Endodermal cell (in vitro differentiated cells): ENCODE results near the gene PTPMT1. TPM values are rescaled to one million over a fixed set of nuclear protein-coding genes. Genes with fewer than 3 reads are reported as not detected.
A peak's percentile ranks its signal among the peaks of the same experiment; 100 is the strongest.
"Not testable (repeated sequence)": the region's sequence is repeated elsewhere in the genome, so short reads cannot be mapped to it uniquely, and the experiment has no call there.

Experiments used
- DNase-seq: peaks from one replicate; pipeline ENCODE4 v3.0.0-alpha.2; 2017
- H3K27ac ChIP-seq: 2 replicates; pipeline ENCODE4 v1.5.1; 2013; ENCODE audit warnings: mild to moderate bottlenecking, low read depth, low read length, moderate library complexity
- H3K27me3 ChIP-seq: 2 replicates; pipeline ENCODE4 v1.6.1; 2013; ENCODE audit warnings: mild to moderate bottlenecking, low read length, moderate library complexity; ENCODE audit not compliant: insufficient read depth, control insufficient read depth, poor library complexity, severe bottlenecking
- H3K36me3 ChIP-seq: 2 replicates; pipeline ENCODE4 v1.7.0; 2013; ENCODE audit warnings: mild to moderate bottlenecking, low read length, moderate library complexity; ENCODE audit not compliant: control insufficient read depth, insufficient read depth
- H3K4me1 ChIP-seq: one replicate; pipeline ENCODE4 v1.7.0; 2013; ENCODE audit warnings: low read length; ENCODE audit not compliant: control insufficient read depth, insufficient read depth
- H3K4me3 ChIP-seq: 2 replicates; pipeline ENCODE4 v1.5.1; 2013; ENCODE audit warnings: mild to moderate bottlenecking, low read length, moderate library complexity
- H3K9ac ChIP-seq: 2 replicates; pipeline ENCODE4 v1.6.1; 2013; ENCODE audit warnings: mild to moderate bottlenecking, low read length, moderate library complexity; ENCODE audit not compliant: poor library complexity, severe bottlenecking; ENCODE audit errors: extremely low read depth
- H3K9me3 ChIP-seq: 2 replicates; pipeline ENCODE4 v1.6.1; 2013; ENCODE audit warnings: mild to moderate bottlenecking, low read length, moderate library complexity; ENCODE audit not compliant: control insufficient read depth
- H3K27ac Mint-ChIP-seq: 2 replicates; pipeline ENCODE4 v1.8.0; 2020; ENCODE audit warnings: mixed read lengths
- H3K27me3 Mint-ChIP-seq: 2 replicates; pipeline ENCODE4 v1.8.0; 2021; ENCODE audit warnings: mild to moderate bottlenecking, mixed read lengths; ENCODE audit not compliant: insufficient read depth
- H3K36me3 Mint-ChIP-seq: 2 replicates; pipeline ENCODE4 v1.8.0; 2020; ENCODE audit warnings: low read depth, mixed read lengths
- H3K4me1 Mint-ChIP-seq: 2 replicates; pipeline ENCODE4 v1.8.0; 2020; ENCODE audit warnings: mixed read lengths
- H3K4me3 Mint-ChIP-seq: 2 replicates; pipeline ENCODE4 v1.8.0; 2020; ENCODE audit warnings: mild to moderate bottlenecking, moderate library complexity, mixed read lengths
- H3K9me3 Mint-ChIP-seq: 2 replicates; pipeline ENCODE4 v1.8.0; 2020; ENCODE audit warnings: mild to moderate bottlenecking, mixed read lengths
- WGBS, 2 experiments: methylation state at CpG; one replicate each; pipeline versions ENCODE4 v1.1.5 to v1.1.7; 2013; ENCODE audit warnings: missing lambda C conversion rate in 2 of 2, mixed read lengths in 1 of 2; ENCODE audit not compliant: insufficient coverage in 1 of 2, insufficient read length in 1 of 2; 5-methylcytosine and 5-hydroxymethylcytosine counted together
- total RNA-seq, 2 donors: library from RNA; stranded (reverse); fragmentation: NEBNext Ultra II Directional in 1 of 2; extraction: Animal tissue kit (Norgen Biotek cat#: 25700) in 1 of 2; gene quantifications; 2 replicates in 1 of 2; 3 replicates in 1 of 2; pipeline ENCODE4 v1.2.1, GENCODE V29; 2021
- TF ChIP-seq, protein P1 (sequence below): fragments of 200-600 bp; sonication (generic); conservative IDR thresholded peaks from 2 replicates; pipeline ENCODE4 v1.5.0; 2021; ENCODE audit warnings: antibody characterized with exemption, mild to moderate bottlenecking

PTPMT1 gene
- total RNA-seq, 2 donors from 2014 or later: 55.8 to 65.0 TPM

DNA sequence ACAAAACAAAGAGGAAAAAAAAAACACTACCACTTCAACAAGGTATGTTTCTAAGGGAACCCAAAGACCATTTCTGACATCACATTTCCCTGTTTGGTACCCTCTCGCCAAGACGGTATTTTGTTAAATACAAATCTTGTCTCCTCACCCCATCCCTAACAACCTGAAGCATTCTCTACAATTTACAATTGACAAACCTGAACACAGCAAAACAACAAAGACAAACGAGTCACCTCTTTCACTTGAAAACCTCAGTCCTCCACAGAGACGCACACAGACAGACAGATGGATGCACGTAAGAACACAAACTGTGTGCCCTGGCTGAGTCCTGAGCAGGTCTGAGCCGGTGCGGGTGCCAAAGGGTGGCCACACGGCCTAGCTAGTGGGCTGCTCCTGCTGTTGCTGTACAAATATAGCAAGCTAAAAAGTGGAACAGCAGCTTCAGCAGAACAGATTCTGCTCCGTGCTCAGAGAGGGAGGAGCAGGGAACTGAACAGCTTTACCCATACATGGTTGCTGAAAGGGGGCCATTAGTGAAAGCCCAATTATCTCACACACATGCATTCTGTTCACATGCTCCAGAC, 41.0 kb upstream of the PTPMT1 start:
- DNase-seq: no peak
- Histone ChIP-seq H3K4me3 (no peak overlapping the region), H3K27me3 (no peaks in the 10 kb centered on the region), H3K9me3 (no peaks in the 10 kb centered on the region), H3K9ac (no peak overlapping the region), H3K4me1 (peaks cover 17% of the 10 kb centered on the region), H3K36me3 (peaks cover 20% of the 10 kb centered on the region), H3K27ac (peak overlapping the region; percentile 5)
- 61 to 71% methylated on average over 8 to 9 of the region's 9 CpGs for whole genome bisulfite sequencing, 2 experiments
- Mint-ChIP-seq H3K36me3 (peaks cover 14% of the 10 kb centered on the region), H3K9me3 (no peaks in the 10 kb centered on the region), H3K4me3 (no peak overlapping the region), H3K27ac (peak overlapping the region; percentile 71), H3K4me1 (peaks cover 45% of the 10 kb centered on the region), H3K27me3 (no peaks in the 10 kb centered on the region)
- TF ChIP-seq, protein P1, sequence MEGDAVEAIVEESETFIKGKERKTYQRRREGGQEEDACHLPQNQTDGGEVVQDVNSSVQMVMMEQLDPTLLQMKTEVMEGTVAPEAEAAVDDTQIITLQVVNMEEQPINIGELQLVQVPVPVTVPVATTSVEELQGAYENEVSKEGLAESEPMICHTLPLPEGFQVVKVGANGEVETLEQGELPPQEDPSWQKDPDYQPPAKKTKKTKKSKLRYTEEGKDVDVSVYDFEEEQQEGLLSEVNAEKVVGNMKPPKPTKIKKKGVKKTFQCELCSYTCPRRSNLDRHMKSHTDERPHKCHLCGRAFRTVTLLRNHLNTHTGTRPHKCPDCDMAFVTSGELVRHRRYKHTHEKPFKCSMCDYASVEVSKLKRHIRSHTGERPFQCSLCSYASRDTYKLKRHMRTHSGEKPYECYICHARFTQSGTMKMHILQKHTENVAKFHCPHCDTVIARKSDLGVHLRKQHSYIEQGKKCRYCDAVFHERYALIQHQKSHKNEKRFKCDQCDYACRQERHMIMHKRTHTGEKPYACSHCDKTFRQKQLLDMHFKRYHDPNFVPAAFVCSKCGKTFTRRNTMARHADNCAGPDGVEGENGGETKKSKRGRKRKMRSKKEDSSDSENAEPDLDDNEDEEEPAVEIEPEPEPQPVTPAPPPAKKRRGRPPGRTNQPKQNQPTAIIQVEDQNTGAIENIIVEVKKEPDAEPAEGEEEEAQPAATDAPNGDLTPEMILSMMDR: no peak

GRCh38 chr11:47526032-47526431, 39.4 kb upstream of the PTPMT1 start:
- WGBS, 2 experiments: 90 to 95% methylated on average over 8 to 9 of the region's 9 CpGs

GRCh38 chr11:47527186-47527585, 38.2 kb upstream of the PTPMT1 start:
- no peaks in the 10 kb centered on the region for H3K9me3 ChIP-seq
- WGBS, 2 experiments: 88 to 92% methylated on average over 4 to 6 of the region's 6 CpGs
- TF ChIP-seq, protein P1: no peak
- Mint-ChIP-seq H3K4me3 (no peak overlapping the region), H3K4me1 (peaks cover 39% of the 10 kb centered on the region), H3K36me3 (peaks cover 11% of the 10 kb centered on the region), H3K27ac (peak overlapping the region; percentile 70), H3K9me3 (no peaks in the 10 kb centered on the region), H3K27me3 (no peaks in the 10 kb centered on the region)
- no peak overlapping the region for H3K9ac ChIP-seq
- peaks cover 35% of the 10 kb centered on the region for H3K36me3 ChIP-seq
- H3K4me3 ChIP-seq: no peak overlapping the region
- no peaks in the 10 kb centered on the region for H3K27me3 ChIP-seq
- H3K27ac ChIP-seq: no peak overlapping the region
- DNase-seq: no peak
- H3K4me1 ChIP-seq: peaks cover 17% of the 10 kb centered on the region

More at GRCh38 chr11:47526032-47526431, 39.4 kb upstream of the PTPMT1 start:
- peaks cover 32% of the 10 kb centered on the region for H3K36me3 ChIP-seq
- not testable (repeated sequence) for H3K36me3 Mint-ChIP-seq, H3K4me3 ChIP-seq, H3K27me3 ChIP-seq, H3K4me3 Mint-ChIP-seq, H3K27ac ChIP-seq, DNase-seq, H3K27me3 Mint-ChIP-seq, H3K9me3 Mint-ChIP-seq, H3K9me3 ChIP-seq, H3K9ac ChIP-seq
- H3K4me1 ChIP-seq: peaks cover 17% of the 10 kb centered on the region
- H3K4me1 Mint-ChIP-seq: peaks cover 39% of the 10 kb centered on the region
- H3K27ac Mint-ChIP-seq: peak overlapping the region; percentile 91

DNA sequence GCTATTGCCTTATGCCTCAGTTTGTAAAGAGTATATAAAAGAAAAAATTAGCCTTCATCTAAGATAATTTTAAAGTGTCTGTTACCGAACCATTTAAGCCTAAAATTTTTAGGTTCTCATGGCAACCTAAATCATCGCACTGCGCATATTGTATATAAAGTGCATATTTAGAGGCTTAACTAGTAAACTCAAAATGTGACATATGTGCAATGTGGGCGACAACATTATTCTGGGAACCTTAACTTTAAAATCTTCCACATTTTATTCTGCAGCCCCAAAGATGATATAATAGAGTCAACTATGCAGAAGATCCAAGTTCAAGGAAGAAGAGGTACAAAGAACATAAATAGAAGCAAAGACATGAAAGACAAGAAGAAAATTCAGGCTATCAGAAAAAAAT, 35.4 kb upstream of the PTPMT1 start:
- TF ChIP-seq, protein P1: no peak
- H3K4me3 ChIP-seq: no peak overlapping the region
- no peaks in the 10 kb centered on the region for H3K27me3 ChIP-seq
- Mint-ChIP-seq H3K27ac (no peak overlapping the region), H3K9me3 (no peaks in the 10 kb centered on the region), H3K4me1 (peaks cover 20% of the 10 kb centered on the region), H3K36me3 (peaks cover 15% of the 10 kb centered on the region), H3K27me3 (no peaks in the 10 kb centered on the region), H3K4me3 (no peak overlapping the region)
- H3K36me3 ChIP-seq: peaks cover 43% of the 10 kb centered on the region
- WGBS, 2 experiments: 99 to 100% methylated on average over 3 to 4 of the region's 4 CpGs
- no peaks in the 10 kb centered on the region for H3K9me3 ChIP-seq
- no peak overlapping the region for H3K27ac ChIP-seq
- no peak for DNase-seq
- H3K4me1 ChIP-seq: peaks cover 4% of the 10 kb centered on the region
- no peak overlapping the region for H3K9ac ChIP-seq

GRCh38 chr11:47530721-47531120, 34.7 kb upstream of the PTPMT1 start:
- not testable (repeated sequence) for H3K27ac ChIP-seq, H3K27me3 Mint-ChIP-seq, H3K4me3 ChIP-seq, DNase-seq, H3K27ac Mint-ChIP-seq, H3K9me3 ChIP-seq, H3K27me3 ChIP-seq, H3K4me1 ChIP-seq, H3K9ac ChIP-seq, H3K9me3 Mint-ChIP-seq, H3K4me3 Mint-ChIP-seq
- H3K36me3 Mint-ChIP-seq: peaks cover 16% of the 10 kb centered on the region
- peaks cover 49% of the 10 kb centered on the region for H3K36me3 ChIP-seq
- WGBS, 2 experiments: 95 to 96% methylated on average over 8 to 9 of the region's 9 CpGs
- peaks cover 16% of the 10 kb centered on the region for H3K4me1 Mint-ChIP-seq
